Uterus (tissue), 4 donors: Measurements from ENCODE around the gene NIPAL3. TPM values are rescaled to one million over a fixed set of nuclear protein-coding genes. Genes with fewer than 3 reads are reported as not detected.
"Not testable (repeated sequence)": the region's sequence is repeated elsewhere in the genome, so short reads cannot be mapped to it uniquely, and the experiment has no call there.

Experiments used
- DNase-seq, 2 donors: peaks; one replicate each; pipeline ENCODE4 v3.0.0-alpha.2; 2019 to 2020
- H3K27ac ChIP-seq, 2 donors: fragments of 200-600 bp; sonication (generic); 1 replicate in 1 of 2; 2 replicates in 1 of 2; pipeline ENCODE4 v1.5.1; 2016 to 2018
- H3K27me3 ChIP-seq, 2 donors: fragments of 200-600 bp; sonication (generic); one replicate each; pipeline ENCODE4 v1.5.1; 2018 to 2019; ENCODE audit warnings: control low read depth in 1 of 2
- H3K36me3 ChIP-seq, 2 donors: fragments of 200-600 bp; sonication (generic); one replicate each; pipeline ENCODE4 v1.5.1; 2019; ENCODE audit warnings: control low read depth in 1 of 2
- H3K4me1 ChIP-seq, 2 donors: fragments of 200-600 bp; sonication (generic); one replicate each; pipeline ENCODE4 v1.5.1; 2018 to 2019; ENCODE audit warnings: control low read depth in 1 of 2
- H3K4me3 ChIP-seq, 2 donors: fragments of 200-600 bp; sonication (generic); 1 replicate in 1 of 2; 2 replicates in 1 of 2; pipeline ENCODE4 v1.5.1; 2018 to 2019; ENCODE audit warnings: mild to moderate bottlenecking in 1 of 2
- H3K9me3 ChIP-seq, 2 donors: fragments of 200-600 bp; sonication (generic); one replicate each; pipeline ENCODE4 v1.5.1; 2019; ENCODE audit warnings: control low read depth in 1 of 2
- POLR2A ChIP-seq, 2 donors: fragments of 450-650 bp; IDR thresholded peaks; one replicate each; pipeline ENCODE4 v1.6.1; 2016; ENCODE audit warnings: antibody characterized with exemption in 2 of 2, mild to moderate bottlenecking in 1 of 2, moderate library complexity in 1 of 2
- intact Hi-C: fragments of 100-400 bp; cut with DNase I; formaldehyde crosslinking; loops from one replicate; pipeline ENCODE4 v1.15.1; 2023; ENCODE audit warnings: low total_unique reads
- total RNA-seq, 4 donors: library from RNA; depleted of rRNA in 3 of 4; stranded (reverse); fragments of >200 nt in 3 of 4; gene quantifications; one replicate each; pipeline versions ENCODE4 v1.1.0 to v1.2.4, GENCODE V29; 2014 to 2023
- TF ChIP-seq, protein P1 (sequence below), 4 experiments: fragments of 200-600 bp in 2 of 4; fragments of 450-650 bp in 2 of 4; sonication (generic) in 2 of 4; IDR thresholded peaks; one replicate each; pipeline ENCODE4 v1.5.1; 2016 to 2019; ENCODE audit warnings: antibody characterized with exemption in 4 of 4, mild to moderate bottlenecking in 2 of 4, moderate library complexity in 1 of 4
- donor health status: DM: yes; HTN: yes; CAD: no.

The NIPAL3 gene
- total RNA-seq, 4 donors from 2014 or later: 14.2 to 36.8 (median 21.5) TPM

DNA sequence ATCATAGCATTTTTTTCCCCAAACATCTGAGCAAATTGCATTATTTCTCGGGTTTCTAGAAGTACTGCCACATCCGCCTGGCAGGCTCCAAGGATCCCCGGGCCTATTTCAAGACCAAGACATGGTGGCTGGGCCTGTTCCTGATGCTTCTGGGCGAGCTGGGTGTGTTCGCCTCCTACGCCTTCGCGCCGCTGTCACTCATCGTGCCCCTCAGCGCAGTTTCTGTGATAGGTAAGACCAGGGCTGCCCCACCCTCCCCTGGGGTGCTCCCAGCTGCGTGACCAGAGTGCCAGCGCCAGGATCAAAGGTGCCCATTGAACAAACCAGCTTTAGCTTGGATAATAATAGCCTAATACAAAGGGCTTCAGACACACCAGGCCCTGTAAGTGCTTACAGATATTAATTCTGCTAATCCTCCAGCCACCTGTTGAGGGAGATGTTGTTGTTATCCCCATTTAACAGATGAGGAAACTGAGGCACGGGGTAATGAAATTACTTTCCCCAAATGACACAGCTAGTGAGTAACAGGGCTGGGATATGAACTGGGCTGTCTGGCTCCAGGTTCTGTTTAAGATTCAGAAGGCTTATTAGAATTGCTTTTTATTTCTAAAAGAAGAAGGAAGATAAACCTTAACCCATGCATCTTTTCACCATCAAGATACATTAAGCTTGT is 26.5 kb downstream of the NIPAL3 start:
- intact Hi-C loops: no loop called here
- H3K27me3 ChIP-seq: no peaks in the 10 kb centered on the region

DNA sequence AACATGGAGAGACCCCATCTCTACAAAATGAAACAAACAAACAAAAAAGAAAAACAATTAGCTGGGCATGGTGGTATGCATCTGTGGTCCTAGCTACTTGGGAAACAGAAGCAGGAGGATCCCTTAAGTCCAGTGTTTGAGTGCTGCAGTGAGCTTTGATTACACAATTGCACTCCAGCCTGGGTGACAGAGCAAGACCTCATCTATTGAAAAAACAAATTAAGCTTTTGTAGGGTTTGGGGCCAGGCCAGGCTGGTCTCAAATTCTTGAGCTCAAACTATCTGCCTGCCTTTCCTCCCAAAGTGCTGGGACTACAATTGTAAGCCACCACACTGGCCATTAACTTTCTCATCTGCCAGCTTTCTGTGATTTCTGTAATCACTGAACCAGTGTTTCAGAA is 27.2 kb downstream of the NIPAL3 start:
- Histone ChIP-seq H3K36me3 (no peaks in the 10 kb centered on the region), H3K9me3 (no peaks in the 10 kb centered on the region), H3K27me3 (no peaks in the 10 kb centered on the region), H3K4me1 (no peaks in the 10 kb centered on the region), H3K27ac (no peak overlapping the region), H3K4me3 (no peak overlapping the region)
- intact Hi-C loops: no loop called here
- TF ChIP-seq, protein P1, sequence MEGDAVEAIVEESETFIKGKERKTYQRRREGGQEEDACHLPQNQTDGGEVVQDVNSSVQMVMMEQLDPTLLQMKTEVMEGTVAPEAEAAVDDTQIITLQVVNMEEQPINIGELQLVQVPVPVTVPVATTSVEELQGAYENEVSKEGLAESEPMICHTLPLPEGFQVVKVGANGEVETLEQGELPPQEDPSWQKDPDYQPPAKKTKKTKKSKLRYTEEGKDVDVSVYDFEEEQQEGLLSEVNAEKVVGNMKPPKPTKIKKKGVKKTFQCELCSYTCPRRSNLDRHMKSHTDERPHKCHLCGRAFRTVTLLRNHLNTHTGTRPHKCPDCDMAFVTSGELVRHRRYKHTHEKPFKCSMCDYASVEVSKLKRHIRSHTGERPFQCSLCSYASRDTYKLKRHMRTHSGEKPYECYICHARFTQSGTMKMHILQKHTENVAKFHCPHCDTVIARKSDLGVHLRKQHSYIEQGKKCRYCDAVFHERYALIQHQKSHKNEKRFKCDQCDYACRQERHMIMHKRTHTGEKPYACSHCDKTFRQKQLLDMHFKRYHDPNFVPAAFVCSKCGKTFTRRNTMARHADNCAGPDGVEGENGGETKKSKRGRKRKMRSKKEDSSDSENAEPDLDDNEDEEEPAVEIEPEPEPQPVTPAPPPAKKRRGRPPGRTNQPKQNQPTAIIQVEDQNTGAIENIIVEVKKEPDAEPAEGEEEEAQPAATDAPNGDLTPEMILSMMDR (IDR thresholded peaks at IDR 0.05): no peak
- TF ChIP-seq POLR2A (IDR thresholded peaks at IDR 0.05): no peak
- DNase-seq: no peak

More for the DNA sequence above, 26.5 kb downstream of the NIPAL3 start:
- TF ChIP-seq, protein P1 (IDR thresholded peaks at IDR 0.05): no peak
- no peak for TF ChIP-seq POLR2A (IDR thresholded peaks at IDR 0.05)
- DNase-seq: no peak
- Histone ChIP-seq H3K36me3 (no peaks in the 10 kb centered on the region), H3K9me3 (no peaks in the 10 kb centered on the region), H3K27ac (no peak overlapping the region), H3K4me1 (no peaks in the 10 kb centered on the region), H3K4me3 (no peak overlapping the region)

DNA sequence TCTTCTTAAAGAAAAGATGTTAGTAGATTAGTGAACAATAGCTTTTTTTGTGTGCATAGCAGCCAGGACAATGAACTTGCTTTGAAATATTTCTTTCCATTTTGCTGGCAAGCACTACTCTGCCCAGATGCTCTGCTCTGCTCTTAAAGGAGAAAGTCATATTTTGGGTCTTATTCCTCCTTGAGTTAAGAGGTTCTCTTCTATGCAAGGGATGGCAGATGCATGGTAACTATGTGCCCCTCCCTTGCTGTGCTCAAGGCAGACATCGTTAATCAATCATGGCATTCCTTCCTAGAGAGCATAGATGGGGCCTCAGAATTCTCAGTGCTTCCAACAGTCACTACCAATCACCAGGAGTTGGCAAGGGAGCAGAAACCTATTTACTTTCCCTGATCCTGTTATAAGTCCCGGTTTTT is 27.6 kb downstream of the NIPAL3 start:
- no peak overlapping the region for H3K4me3 ChIP-seq
- H3K4me1 ChIP-seq: no peaks in the 10 kb centered on the region
- H3K36me3 ChIP-seq: no peaks in the 10 kb centered on the region
- TF ChIP-seq, protein P1 (IDR thresholded peaks at IDR 0.05): no peak
- TF ChIP-seq POLR2A (IDR thresholded peaks at IDR 0.05): no peak
- no peak for DNase-seq
- intact Hi-C loops: no loop called here
- no peaks in the 10 kb centered on the region for H3K27me3 ChIP-seq
- no peaks in the 10 kb centered on the region for H3K9me3 ChIP-seq
- H3K27ac ChIP-seq: no peak overlapping the region

DNA sequence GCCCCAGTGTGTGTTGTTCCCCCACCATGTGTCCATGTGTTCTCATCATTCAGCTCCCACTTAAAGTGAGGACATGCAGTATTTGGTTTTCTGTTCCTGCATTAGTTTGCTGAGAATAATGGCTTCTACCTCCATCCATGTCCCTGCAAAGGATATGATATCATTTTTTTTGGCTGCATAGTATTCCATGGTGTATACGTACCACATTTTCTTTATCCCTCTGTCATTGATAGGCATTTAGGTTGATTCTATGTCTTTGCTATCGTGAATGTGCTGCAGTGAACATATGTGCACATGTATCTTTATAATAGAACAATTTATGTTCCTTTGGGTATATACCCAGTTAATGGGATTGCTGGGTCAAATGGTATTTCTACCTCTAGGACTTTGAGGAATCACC is 30.8 kb downstream of the NIPAL3 start:
- intact Hi-C loops: not testable (repeated sequence)

DNA sequence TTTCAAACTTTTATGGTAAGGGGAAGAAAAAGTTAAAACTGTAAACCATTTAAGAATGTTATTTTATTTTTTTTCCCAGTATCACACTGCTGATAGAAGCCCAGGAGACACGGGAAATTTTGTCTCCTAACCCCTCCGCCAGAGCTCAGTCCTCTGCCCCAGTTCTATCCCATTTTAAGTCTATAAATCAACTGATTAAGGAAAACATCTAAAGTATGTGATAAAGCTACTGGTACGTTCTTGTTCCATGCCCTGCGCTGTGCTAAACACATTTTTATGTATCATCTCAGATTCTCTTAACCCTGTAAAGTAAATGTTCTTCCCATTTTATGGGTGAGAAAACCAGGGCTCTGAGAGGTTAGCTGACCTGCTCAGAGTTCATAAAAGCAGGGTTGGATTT is 34.7 kb downstream of the NIPAL3 start:
- intact Hi-C loops: no loop called here

More for the DNA sequence above, 30.8 kb downstream of the NIPAL3 start:
- not testable (repeated sequence) for H3K27me3 ChIP-seq, H3K4me1 ChIP-seq, DNase-seq, H3K27ac ChIP-seq, H3K4me3 ChIP-seq, H3K9me3 ChIP-seq, H3K36me3 ChIP-seq

More for the DNA sequence above, 34.7 kb downstream of the NIPAL3 start:
- TF ChIP-seq, protein P1 (IDR thresholded peaks at IDR 0.05): no peak
- TF ChIP-seq POLR2A (IDR thresholded peaks at IDR 0.05): no peak
- Histone ChIP-seq H3K27ac (no peak overlapping the region), H3K27me3 (no peaks in the 10 kb centered on the region), H3K9me3 (no peaks in the 10 kb centered on the region), H3K36me3 (no peaks in the 10 kb centered on the region), H3K4me3 (no peak overlapping the region), H3K4me1 (no peaks in the 10 kb centered on the region)
- no peak for DNase-seq
